Erythroblast (primary cell): ENCODE measurements around the gene EGFL7.

ENCODE experiments used
- GATA1 ChIP-seq: IDR thresholded peaks from 2 replicates; pipeline ENCODE4 v1.6.1; 2011; ENCODE audit warnings: low read depth, mild to moderate bottlenecking, control low read depth, low read length, moderate library complexity
- POLR2A ChIP-seq: IDR thresholded peaks from 2 replicates; pipeline ENCODE4 v1.6.1; 2011; ENCODE audit warnings: mild to moderate bottlenecking, low read length

- no peak for TF ChIP-seq POLR2A
- TF ChIP-seq GATA1: no peak
Observed at GRCh38 chr9:136681029-136681428, 18.3 kb downstream of the EGFL7 start.
